Mesodermal cell (in vitro differentiated cells): ENCODE measurements around the gene TFDP2.

Source experiments
- H3K27ac ChIP-seq: 2 replicates; pipeline ENCODE4 v1.7.0; 2013; ENCODE audit warnings: mild to moderate bottlenecking, low read depth, low read length, moderate library complexity; ENCODE audit not compliant: severe bottlenecking
- H3K36me3 ChIP-seq: 2 replicates; pipeline ENCODE4 v1.7.1; 2013; ENCODE audit warnings: mild to moderate bottlenecking, low read length, moderate library complexity; ENCODE audit not compliant: control insufficient read depth, insufficient read depth
- H3K4me1 ChIP-seq: one replicate; pipeline ENCODE4 v1.7.1; 2013; ENCODE audit warnings: mild to moderate bottlenecking, low read length; ENCODE audit not compliant: insufficient read depth, control insufficient read depth, poor library complexity, severe bottlenecking
- H3K4me3 ChIP-seq: 2 replicates; pipeline ENCODE4 v1.7.0; 2013; ENCODE audit warnings: low read length, control low read depth, mild to moderate bottlenecking; ENCODE audit not compliant: insufficient read depth, poor library complexity, severe bottlenecking; ENCODE audit errors: extremely low read depth
- H3K9me3 ChIP-seq: 2 replicates; pipeline ENCODE4 v1.7.1; 2013; ENCODE audit warnings: mild to moderate bottlenecking, low read length, moderate library complexity; ENCODE audit not compliant: control insufficient read depth
- WGBS, 2 experiments: methylation state at CpG; one replicate each; pipeline ENCODE4 v1.1.5; 2013; ENCODE audit warnings: missing lambda C conversion rate in 2 of 2; ENCODE audit not compliant: insufficient coverage in 2 of 2; 5-methylcytosine and 5-hydroxymethylcytosine counted together

The TFDP2 gene

DNA sequence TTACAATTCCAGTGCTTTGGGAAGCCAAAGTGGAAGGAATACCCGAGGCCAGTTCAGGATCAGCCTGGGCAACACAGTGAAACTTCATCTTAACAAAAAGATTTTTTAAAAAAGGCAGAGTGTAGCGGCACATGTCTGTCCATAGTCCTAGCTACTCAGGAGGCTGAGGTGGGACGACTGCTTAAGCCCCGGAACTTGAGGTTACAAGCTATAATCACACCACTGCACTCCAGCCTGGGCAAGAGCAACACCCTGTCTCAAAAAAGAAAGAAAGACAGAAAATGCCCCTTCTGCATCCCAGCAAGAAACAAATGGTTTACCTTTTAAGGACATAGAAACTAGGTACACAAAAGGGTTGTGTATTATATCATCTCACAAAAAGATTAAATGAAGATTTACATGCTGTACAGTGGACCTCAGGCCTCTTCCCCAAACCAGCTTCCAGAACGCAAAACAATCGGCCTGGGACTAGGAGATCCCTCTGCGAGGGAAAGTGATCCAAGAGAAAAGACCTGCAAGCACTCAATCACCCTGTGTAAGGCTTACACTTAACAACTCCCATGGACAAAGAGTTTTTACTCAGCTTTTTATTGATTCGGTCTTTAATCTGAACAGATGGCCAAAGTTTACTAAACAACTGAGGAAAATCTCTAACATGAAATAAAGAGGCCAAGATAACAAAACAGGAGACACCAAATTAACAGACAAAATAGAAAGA lies 21.2 kb downstream of the TFDP2 start:
- 72 to 80% methylated on average over 3 to 8 of the region's 8 CpGs for WGBS, 2 experiments
- Histone ChIP-seq H3K4me3 (no peak overlapping the region), H3K36me3 (no peaks in the 10 kb centered on the region), H3K9me3 (no peaks in the 10 kb centered on the region), H3K27ac (no peak overlapping the region), H3K4me1 (no peaks in the 10 kb centered on the region)

DNA sequence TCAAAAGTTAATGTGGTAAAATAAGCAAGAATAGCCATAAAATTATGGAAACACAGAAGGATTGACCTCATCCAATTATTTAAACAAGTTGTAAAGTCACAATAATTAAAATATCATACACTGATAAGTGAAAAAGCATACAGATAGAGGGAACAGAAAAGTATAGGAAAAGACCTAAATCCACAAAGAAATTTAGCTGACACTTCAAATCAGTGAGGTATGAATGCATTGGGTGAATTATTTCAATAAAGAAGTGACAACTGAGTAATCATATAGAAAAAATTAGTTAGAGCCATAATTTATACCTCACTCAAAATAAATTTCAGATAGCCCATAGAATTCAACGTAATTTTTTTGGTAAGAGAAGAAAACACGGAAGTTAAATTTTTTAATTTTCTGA lies 25.1 kb downstream of the TFDP2 start:
- H3K36me3 ChIP-seq, result no peaks in the 10 kb centered on the region
- no CpG with 5 or more reads among the region's 2 CpGs for WGBS, 2 experiments
- no peak overlapping the region for H3K4me3 ChIP-seq

GRCh38 chr3:142120707-142121106 lies 28.6 kb downstream of the TFDP2 start:
- Histone ChIP-seq H3K27ac (no peak overlapping the region), H3K4me3 (no peak overlapping the region)
- WGBS, 2 experiments, result 83 to 90% methylated on average over 1 of the region's 3 CpGs

More for the DNA sequence above, 25.1 kb downstream of the TFDP2 start:
- Histone ChIP-seq H3K4me1 (no peaks in the 10 kb centered on the region), H3K27ac (no peak overlapping the region), H3K9me3 (no peaks in the 10 kb centered on the region)

GRCh38 chr3:142118911-142119310 lies 30.4 kb downstream of the TFDP2 start:
- no peaks in the 10 kb centered on the region for H3K36me3 ChIP-seq
- no peak overlapping the region for H3K27ac ChIP-seq
- H3K4me3 ChIP-seq, result no peak overlapping the region
- WGBS, 2 experiments, result 78 to 95% methylated on average over 1 to 3 of the region's 3 CpGs
- no peaks in the 10 kb centered on the region for H3K9me3 ChIP-seq
- peaks cover 2% of the 10 kb centered on the region for H3K4me1 ChIP-seq

More at GRCh38 chr3:142120707-142121106, 28.6 kb downstream of the TFDP2 start:
- Histone ChIP-seq H3K4me1 (peaks cover 2% of the 10 kb centered on the region), H3K9me3 (no peaks in the 10 kb centered on the region), H3K36me3 (no peaks in the 10 kb centered on the region)

- Histone ChIP-seq H3K4me3 (no peak overlapping the region), H3K4me1 (peaks cover 2% of the 10 kb centered on the region), H3K9me3 (peaks cover 2% of the 10 kb centered on the region), H3K27ac (no peak overlapping the region), H3K36me3 (no peaks in the 10 kb centered on the region)
- WGBS, 2 experiments, result 90 to 91% methylated on average over 7 to 8 of the region's 8 CpGs
Observed at GRCh38 chr3:142117056-142117851, 32.1 kb downstream of the TFDP2 start.

- Histone ChIP-seq H3K4me3 (no peak overlapping the region), H3K36me3 (no peaks in the 10 kb centered on the region), H3K27ac (no peak overlapping the region), H3K4me1 (peaks cover 2% of the 10 kb centered on the region), H3K9me3 (peaks cover 4% of the 10 kb centered on the region)
- 92% methylated on average over 2 of the region's 4 CpGs; no CpG with 5 or more reads in 1 of the 2 experiments for WGBS, 2 experiments
Observed at GRCh38 chr3:142115867-142116668, 33.3 kb downstream of the TFDP2 start.

GRCh38 chr3:142112601-142113000 lies 36.7 kb downstream of the TFDP2 start:
- Histone ChIP-seq H3K27ac (no peak overlapping the region), H3K4me1 (peaks cover 2% of the 10 kb centered on the region), H3K4me3 (no peak overlapping the region), H3K9me3 (peaks cover 4% of the 10 kb centered on the region), H3K36me3 (no peaks in the 10 kb centered on the region)
- no CpG with 5 or more reads among the region's 1 CpG for WGBS, 2 experiments

- WGBS, 2 experiments, result 39 to 50% methylated on average over 2 of the region's 2 CpGs
- Histone ChIP-seq H3K27ac (no peak overlapping the region), H3K36me3 (no peaks in the 10 kb centered on the region), H3K4me3 (no peak overlapping the region), H3K4me1 (no peaks in the 10 kb centered on the region), H3K9me3 (no peaks in the 10 kb centered on the region)
Observed at GRCh38 chr3:142106548-142106947, 42.8 kb downstream of the TFDP2 start.

DNA sequence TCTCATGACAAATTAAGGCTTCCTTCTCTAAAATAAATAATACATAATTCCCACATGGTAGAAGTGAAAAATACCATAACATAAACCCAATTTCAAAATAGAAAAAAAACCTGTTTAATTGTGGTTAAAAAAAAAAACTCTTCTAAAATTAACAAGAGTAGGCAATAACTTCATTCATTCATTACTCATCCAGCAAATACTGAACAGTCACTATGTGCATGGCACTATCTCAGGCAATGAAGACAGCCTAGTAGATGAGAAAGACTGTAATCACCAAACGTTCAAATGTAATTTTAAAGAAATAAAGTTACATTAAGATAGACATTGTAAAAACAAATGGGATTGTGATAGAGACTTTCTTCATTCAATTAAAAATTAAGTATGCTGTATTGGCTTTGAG lies 43.4 kb downstream of the TFDP2 start:
- H3K27ac ChIP-seq, result no peak overlapping the region
- H3K9me3 ChIP-seq, result no peaks in the 10 kb centered on the region
- H3K36me3 ChIP-seq, result no peaks in the 10 kb centered on the region
- H3K4me3 ChIP-seq, result no peak overlapping the region
- no peaks in the 10 kb centered on the region for H3K4me1 ChIP-seq
- WGBS, 2 experiments, result no CpG with 5 or more reads among the region's 1 CpG

DNA sequence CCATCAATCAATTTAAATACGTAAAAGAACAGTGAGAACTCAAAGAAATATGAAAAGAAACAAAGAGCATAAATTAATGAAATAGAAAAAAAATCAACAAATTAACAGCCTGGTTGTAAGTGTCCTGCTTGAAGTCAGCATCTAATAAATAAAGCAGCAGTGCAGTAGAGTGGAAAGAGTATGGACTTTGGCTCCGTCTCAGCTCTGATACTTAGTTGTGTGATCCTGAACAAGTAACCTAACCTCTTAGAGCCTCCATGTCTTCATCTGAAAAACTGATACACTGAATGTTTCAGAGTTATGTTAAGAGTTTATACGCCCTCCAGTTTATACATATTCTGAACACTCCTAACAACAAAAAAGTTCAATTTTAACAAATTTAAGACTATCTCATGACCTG lies 44.6 kb downstream of the TFDP2 start:
- WGBS, 2 experiments, result 80 to 100% methylated on average over 1 of the region's 3 CpGs
- no peaks in the 10 kb centered on the region for H3K4me1 ChIP-seq
- no peak overlapping the region for H3K27ac ChIP-seq
- no peaks in the 10 kb centered on the region for H3K36me3 ChIP-seq
- no peaks in the 10 kb centered on the region for H3K9me3 ChIP-seq
- no peak overlapping the region for H3K4me3 ChIP-seq
